NCI-H1694 (cell line): ENCODE measurements around the gene PAEP.

Source experiments
- DNase-seq: peaks from one replicate; lab custom pipeline; 2025; lab: John Stamatoyannopoulos, UW

PAEP gene

GRCh38 chr9:135615666-135616618 lies 54.4 kb downstream of the PAEP start:
- DNase-seq: no peak
